ENCODE data around the gene ANKH.

The ANKH gene

GRCh38 chr5:14664270-14665100 is 207.1 kb downstream of the ANKH start, which contains the start of gene OTULIN:
OTULIN (plus strand) TSS chr5:14664718; CDS start chr5:14664826, 108 bp downstream.
- peak; percentile 71 for DNase-seq (ENCODE audit: low read depth)

DNA sequence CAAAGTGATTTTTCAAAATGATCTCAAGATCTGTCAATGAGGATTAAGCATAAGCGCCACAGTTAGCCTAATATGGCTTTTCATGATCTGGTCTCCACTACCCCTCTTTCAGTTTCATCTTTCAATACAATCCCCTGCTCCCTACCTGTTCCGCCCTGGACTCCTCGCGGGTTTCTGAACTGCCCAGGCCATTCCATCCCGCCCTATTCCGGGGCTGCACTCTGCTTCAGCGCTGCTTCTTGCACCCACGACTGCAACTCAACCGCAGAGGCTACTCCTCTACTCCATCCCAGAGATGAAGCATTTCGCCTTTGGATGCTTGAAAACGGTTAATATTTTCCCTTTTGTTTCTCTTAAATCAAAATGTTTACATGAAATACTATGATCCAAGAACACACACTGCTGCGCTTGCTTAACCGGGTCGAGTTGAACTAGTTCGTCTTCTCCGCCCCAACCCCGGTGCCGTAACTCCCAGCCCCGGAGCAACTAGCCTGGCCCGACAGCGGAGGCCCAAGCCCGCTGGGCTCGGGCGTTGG is 207.8 kb downstream of the ANKH start:
- DNase-seq (ENCODE audit: low read depth): no peak

GRCh38 chr5:14662721-14663260 is 208.8 kb downstream of the ANKH start:
- no peak for DNase-seq (ENCODE audit: low read depth)

DNA sequence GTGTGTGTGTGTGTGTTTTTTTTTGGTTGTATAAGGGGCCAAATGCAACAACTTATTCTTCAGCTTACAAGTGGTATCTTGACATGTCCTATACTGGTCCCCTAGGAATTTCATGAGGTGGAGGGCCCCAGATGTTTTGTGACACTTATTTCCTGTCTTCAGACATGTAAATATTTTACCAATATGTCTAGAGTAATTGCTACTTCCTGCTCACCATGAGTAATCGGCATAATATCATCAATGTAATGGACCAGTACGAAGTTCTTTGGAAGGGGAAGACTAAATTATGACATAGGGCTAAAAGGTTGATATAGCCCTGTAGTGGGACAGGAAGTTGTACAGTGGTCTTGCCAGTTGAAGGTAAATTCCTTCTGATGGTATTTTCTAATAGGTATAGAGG is 210.7 kb downstream of the ANKH start:
- no peak for DNase-seq (ENCODE audit: low read depth)

- DNase-seq (ENCODE audit: low read depth): no peak
Observed at GRCh38 chr5:14659821-14660607, 211.6 kb downstream of the ANKH start.

DNA sequence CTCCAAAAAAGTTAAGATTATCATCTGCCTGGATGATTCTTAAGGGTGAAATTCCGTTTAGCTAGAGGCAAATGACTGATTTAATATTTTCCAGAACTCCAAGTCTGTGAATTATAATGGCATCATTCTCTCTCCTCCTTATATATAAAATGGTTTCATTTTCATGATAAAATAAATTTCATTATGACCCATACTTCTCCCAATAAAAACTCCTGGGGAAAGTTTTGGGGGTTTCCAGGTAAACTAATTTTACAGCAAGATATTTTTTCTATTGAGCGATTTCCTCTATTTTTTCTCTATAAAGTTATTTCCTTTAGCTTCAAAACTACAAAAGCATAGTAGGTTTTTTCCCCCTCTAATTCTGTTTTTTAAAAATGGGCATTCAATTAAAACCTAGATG is 214.7 kb downstream of the ANKH start:
- no peak for DNase-seq (ENCODE audit: low read depth)

- DNase-seq (ENCODE audit: low read depth): no peak
Observed at GRCh38 chr5:14655146-14655741, 216.3 kb downstream of the ANKH start.

All from stimulated activated CD8-positive, alpha-beta memory T cell treated with anti-CD3 and anti-CD28 coated beads, Interleukin-12 subunit alpha, Interleukin-12 subunit beta, amount 100 ng/mL, for 1 hour (primary cell).